GM12801 (cell line): Measurements from ENCODE around the gene IL1R1.

ENCODE experiments used
- TF ChIP-seq, protein P1 (sequence below): IDR thresholded peaks from one replicate; pipeline ENCODE4 v1.5.1; 2011; ENCODE audit warnings: control low read depth; ENCODE audit not compliant: insufficient read length; ENCODE audit errors: extremely low read depth

IL1R1 gene

DNA sequence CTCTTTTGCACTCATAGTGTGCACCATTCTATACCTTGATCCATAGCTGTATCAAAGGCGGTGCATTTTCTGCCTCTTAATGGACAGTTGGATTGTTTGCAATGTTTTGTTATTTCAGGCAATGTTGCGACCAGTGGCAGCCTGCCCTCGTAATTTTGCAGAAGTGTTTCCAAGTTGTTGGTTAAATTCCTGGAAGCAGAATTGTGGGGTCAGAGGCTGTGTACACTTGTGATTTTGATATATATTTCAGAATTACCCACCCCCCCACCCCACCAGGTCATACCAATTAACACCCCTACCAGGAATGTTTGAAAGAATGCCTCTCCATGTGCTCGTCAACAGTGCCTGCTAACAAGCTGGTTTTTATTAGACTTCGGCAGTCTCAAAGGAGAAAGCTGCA lies 32.4 kb upstream of the IL1R1 start:
- TF ChIP-seq, protein P1, sequence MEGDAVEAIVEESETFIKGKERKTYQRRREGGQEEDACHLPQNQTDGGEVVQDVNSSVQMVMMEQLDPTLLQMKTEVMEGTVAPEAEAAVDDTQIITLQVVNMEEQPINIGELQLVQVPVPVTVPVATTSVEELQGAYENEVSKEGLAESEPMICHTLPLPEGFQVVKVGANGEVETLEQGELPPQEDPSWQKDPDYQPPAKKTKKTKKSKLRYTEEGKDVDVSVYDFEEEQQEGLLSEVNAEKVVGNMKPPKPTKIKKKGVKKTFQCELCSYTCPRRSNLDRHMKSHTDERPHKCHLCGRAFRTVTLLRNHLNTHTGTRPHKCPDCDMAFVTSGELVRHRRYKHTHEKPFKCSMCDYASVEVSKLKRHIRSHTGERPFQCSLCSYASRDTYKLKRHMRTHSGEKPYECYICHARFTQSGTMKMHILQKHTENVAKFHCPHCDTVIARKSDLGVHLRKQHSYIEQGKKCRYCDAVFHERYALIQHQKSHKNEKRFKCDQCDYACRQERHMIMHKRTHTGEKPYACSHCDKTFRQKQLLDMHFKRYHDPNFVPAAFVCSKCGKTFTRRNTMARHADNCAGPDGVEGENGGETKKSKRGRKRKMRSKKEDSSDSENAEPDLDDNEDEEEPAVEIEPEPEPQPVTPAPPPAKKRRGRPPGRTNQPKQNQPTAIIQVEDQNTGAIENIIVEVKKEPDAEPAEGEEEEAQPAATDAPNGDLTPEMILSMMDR, result no peak

DNA sequence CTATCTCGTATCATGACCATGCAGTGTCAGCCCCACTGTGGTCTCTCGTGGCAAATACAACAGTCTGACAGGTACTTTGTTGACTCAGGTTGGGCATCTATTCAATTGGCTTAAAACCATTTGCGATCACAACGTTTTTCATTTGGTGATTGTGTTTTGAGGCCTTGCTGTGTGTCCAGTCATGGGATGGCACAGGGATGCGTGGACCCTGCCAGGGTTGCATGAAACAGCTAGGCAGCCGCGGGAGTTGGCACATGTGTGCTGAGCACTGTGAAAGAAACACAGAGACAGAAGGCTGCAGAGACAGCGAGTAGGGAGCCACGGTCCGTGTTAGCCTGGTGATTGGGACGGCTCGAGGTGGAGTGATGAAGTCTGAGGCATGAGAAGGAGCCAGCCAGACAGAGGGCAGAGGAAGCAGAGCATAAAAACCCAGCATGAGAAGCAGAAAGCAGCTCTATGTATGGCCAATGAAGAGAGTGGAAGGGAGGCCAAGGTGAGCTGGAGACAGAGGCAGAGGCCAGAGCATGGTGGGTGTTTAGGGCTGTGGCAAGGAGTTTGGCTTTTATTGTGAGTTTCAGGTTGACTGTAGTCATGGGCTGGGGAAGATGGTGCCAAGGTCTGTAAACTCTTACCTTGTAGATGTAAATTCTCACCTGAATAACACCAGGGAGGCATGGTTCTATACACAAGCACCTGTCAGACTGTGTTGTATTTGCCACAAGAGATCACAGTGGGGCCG lies 31.8 kb upstream of the IL1R1 start:
- TF ChIP-seq, protein P1, result no peak

DNA sequence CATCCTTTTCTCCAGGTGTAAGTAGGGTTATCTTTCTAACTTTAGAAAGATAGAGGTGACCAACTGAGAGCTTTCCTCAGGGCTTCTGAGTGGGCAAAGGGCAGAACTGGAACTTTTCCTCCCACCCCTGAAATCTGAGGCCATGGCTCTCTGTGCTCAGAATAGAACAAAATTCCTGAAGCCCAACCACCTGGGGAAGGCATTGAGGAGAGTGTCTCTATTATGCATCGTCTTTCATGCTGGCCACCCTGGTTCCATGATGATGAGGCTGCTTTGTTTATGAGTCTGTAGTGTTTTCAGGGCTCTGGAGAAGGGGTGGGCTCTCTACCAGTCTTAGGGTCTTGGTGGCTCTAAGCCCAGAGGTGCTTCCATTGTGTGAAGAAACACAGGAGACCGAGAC lies 30.7 kb upstream of the IL1R1 start:
- TF ChIP-seq, protein P1, result no peak

DNA sequence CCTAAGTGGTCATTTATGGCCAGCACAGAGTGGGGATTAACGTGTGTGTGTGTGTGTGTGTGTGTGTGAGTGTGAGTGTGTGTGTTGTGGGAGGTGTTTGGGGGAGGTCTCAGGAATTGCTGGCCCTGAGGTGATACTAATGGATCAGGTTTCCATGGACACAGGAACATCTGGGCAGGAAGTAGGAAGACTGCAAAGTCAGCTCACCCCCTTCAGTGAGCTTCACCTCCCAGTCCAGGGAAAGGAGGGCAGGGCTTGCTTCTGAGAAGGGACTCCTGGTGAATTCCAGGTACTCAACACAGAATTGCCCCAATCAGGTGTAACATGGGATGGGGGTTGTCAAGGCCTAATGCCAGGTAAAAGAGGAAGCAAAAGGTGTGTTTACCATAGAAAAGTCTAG lies 30.3 kb upstream of the IL1R1 start:
- TF ChIP-seq, protein P1, result no peak

DNA sequence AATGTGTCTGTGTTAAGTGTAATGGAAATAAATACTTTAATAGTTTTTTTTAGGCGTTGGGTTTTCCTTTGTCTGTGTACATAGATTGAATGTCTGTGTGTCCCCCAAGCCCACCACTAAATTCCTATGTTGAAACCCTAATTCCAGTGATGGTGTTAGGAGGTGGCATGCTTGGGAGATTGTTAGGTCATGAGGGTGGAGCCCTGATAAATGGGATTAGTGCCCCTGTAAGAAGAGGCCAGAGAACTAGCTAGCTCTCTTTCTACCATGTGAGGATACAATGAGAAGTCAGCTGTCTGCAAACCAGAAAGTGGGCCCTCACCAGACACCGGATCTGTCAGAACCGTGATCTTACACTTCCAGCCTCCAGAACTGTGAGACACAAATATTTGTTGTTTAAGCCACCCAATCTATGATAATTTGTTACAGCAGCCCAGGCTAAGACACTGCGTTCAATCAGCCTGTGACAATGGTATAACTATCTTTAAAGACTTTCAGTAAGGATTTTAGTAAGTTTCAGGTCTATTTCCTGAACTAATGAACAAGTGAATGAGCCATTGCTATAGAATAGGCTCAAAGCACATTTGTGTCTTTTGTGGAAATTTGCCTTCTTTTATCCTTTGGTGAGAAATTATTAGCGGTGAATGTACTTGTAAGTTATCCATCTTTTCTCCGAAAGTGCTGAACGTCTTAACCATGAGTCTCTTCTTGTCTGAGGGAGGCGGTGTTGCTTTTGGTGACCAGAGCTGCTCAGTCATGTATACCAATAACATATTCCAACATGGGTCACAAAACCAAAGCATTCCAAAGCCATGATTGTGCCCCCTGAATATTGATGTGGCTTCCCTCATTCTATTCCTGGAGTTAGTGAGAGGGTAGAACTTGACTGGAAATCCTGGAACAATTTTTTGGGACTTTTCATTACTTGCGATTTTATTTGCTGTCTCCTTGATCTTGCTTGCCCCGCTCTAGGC lies 29.6 kb upstream of the IL1R1 start:
- TF ChIP-seq, protein P1, result no peak

DNA sequence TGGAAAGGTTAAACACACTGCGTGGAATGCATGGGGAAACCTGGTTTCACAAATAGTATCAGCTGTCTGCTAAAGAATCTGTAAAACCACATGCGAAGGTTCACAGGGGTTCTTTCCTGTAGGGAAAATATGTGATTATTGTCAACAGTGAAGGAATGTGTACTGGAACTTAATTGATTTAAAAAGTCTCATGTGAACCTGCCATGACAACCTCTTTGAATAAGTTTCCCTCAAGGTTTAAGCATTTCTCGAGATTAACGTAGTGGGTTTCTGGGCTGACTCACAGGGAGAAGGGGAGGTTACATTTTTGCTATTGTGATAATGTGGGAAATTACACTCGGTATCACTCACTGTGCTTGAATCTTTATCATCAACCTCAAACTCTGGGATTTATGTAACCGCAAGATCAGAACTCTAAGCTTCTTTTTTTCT lies 28.2 kb upstream of the IL1R1 start:
- TF ChIP-seq, protein P1, result no peak

DNA sequence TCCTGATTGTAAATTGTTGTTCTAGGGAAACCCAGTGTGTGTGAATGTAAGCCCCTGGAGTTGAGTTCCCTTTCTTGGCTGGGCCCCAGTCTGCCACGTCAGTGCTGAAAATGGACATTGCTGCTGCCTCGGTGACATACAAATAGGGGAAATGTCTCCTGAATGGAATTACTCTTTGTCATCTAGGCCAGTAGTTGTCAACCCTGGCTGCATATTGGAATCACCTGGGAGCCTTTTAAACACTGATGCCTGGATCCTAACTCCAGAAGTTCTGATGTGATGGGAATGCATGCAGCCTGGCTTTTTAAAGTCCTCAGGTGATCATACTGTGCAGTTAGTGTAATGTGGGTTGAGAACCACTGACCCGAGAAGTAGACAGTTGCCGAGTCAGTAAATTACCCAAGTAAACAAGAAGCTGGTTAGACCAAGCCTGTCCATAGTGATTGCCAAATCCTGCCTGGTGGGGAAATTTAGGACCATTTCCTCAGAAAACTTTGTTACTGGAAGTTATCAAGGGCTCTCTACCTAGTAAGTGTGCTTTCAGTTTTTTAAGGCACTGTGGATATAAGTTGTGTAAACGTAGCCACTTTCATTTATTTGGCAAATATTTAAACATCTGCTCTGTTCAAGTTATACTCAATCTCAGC lies 27.6 kb upstream of the IL1R1 start:
- TF ChIP-seq, protein P1, result no peak
